NB4 (cell line): ENCODE measurements around the gene ADARB2.

ENCODE experiments used
- CTCF ChIP-seq: IDR thresholded peaks from one replicate; pipeline ENCODE4 v1.5.1; 2012; ENCODE audit warnings: low read depth, low read length
- MAX ChIP-seq: IDR thresholded peaks from 2 replicates; pipeline ENCODE4 v1.6.1; 2011; ENCODE audit warnings: low read depth, low read length

- TF ChIP-seq MAX (no peak), CTCF (no peak)
These were observed 466.4 kb downstream of the ADARB2 start for GRCh38 chr10:1270906-1271305.
